Vagina (tissue), 2 donors: Measurements from ENCODE around the gene SDCCAG8.

Experiments
- POLR2A ChIP-seq, 2 donors: fragments of 450-650 bp; IDR thresholded peaks; one replicate each; pipeline ENCODE4 v1.6.1; 2017; ENCODE audit warnings: antibody characterized with exemption in 2 of 2, mild to moderate bottlenecking in 2 of 2, moderate library complexity in 2 of 2
- POLR2AphosphoS5 ChIP-seq, 2 donors: sonication (generic); formaldehyde crosslinking; IDR thresholded peaks; one replicate each; pipeline ENCODE4 v1.9.0; 2017; ENCODE audit warnings: antibody characterized with exemption in 2 of 2, mild to moderate bottlenecking in 2 of 2, low read depth in 1 of 2; ENCODE audit not compliant: insufficient read depth in 1 of 2
- TF ChIP-seq, protein P1 (sequence below), 3 experiments: fragments of 450-650 bp in 2 of 3; fragments of 200-600 bp in 1 of 3; sonication (generic) in 1 of 3; IDR thresholded peaks; one replicate each; pipeline ENCODE4 v1.5.1; 2017 to 2019; ENCODE audit warnings: antibody characterized with exemption in 3 of 3, mild to moderate bottlenecking in 2 of 3, moderate library complexity in 2 of 3

DNA sequence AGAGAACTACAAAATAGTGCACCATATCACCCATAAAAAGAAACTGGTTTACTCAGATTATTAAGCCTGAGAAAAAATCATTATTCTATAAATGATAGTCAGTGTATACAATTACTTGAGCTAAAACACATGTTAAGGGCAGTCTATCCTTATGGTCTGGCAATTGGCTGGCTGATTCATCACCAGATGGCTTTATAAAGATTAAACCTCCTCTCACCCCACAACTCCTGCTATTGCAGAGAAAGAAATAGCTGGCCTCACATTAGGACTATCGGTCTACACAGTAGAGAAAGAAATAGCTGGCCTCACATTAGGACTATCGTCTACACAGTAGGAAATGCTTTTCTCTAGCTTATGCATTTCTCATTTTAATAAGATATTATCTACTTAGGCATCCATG lies 21.9 kb upstream of the SDCCAG8 start:
- TF ChIP-seq POLR2AphosphoS5 (IDR thresholded peaks at IDR 0.05; ENCODE audit: insufficient read depth in 1 of 2, low read depth in 1 of 2) = no peak
- TF ChIP-seq POLR2A (IDR thresholded peaks at IDR 0.05) = no peak
- TF ChIP-seq, protein P1, sequence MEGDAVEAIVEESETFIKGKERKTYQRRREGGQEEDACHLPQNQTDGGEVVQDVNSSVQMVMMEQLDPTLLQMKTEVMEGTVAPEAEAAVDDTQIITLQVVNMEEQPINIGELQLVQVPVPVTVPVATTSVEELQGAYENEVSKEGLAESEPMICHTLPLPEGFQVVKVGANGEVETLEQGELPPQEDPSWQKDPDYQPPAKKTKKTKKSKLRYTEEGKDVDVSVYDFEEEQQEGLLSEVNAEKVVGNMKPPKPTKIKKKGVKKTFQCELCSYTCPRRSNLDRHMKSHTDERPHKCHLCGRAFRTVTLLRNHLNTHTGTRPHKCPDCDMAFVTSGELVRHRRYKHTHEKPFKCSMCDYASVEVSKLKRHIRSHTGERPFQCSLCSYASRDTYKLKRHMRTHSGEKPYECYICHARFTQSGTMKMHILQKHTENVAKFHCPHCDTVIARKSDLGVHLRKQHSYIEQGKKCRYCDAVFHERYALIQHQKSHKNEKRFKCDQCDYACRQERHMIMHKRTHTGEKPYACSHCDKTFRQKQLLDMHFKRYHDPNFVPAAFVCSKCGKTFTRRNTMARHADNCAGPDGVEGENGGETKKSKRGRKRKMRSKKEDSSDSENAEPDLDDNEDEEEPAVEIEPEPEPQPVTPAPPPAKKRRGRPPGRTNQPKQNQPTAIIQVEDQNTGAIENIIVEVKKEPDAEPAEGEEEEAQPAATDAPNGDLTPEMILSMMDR (IDR thresholded peaks at IDR 0.05) = no peak
